ELF-1 (cell line): ENCODE data around the gene CTTNBP2NL.
A peak's percentile ranks its signal among the peaks of the same experiment; 100 is the strongest.

Source experiments
- DNase-seq: peaks from one replicate; pipeline ENCODE4 v3.0.0-alpha.2; 2016; ENCODE audit warnings: low read depth, low spot score

CTTNBP2NL gene

GRCh38 chr1:112506731-112507130, 110.7 kb downstream of the CTTNBP2NL start:
- no peak for DNase-seq

- no peak for DNase-seq
Observed at GRCh38 chr1:112507336-112507735, 111.3 kb downstream of the CTTNBP2NL start.

GRCh38 chr1:112507921-112508277, 111.9 kb downstream of the CTTNBP2NL start:
- no peak for DNase-seq

- DNase-seq = no peak
Observed at GRCh38 chr1:112508278-112509004, 112.4 kb downstream of the CTTNBP2NL start, which contains the start of gene WNT2B. WNT2B (plus strand) TSS chr1:112508965; CDS start chr1:112509263, 298 bp downstream.

GRCh38 chr1:112509005-112509659, 113.1 kb downstream of the CTTNBP2NL start:
- DNase-seq = peak; percentile 65

- no peak for DNase-seq
Observed at GRCh38 chr1:112509660-112510178, 113.7 kb downstream of the CTTNBP2NL start.

- no peak for DNase-seq
Observed at GRCh38 chr1:112510340-112510739, 114.3 kb downstream of the CTTNBP2NL start.
